HG03342 (cell line): ENCODE measurements around the gene USP37.

Experiments used
- ATAC-seq: cut with Tn5 transposase; IDR thresholded peaks from one replicate; pipeline ENCODE4 v1.9.1; 2021; ENCODE audit warnings: mild to moderate bottlenecking, moderate library complexity; ENCODE audit not compliant: unreplicated experiment

The USP37 gene

GRCh38 chr2:218568190-218569037 is at the start of gene USP37, which contains the start of gene CNOT9:
TSS of gene USP37 (minus strand) at chr2:218568351. CDS start at chr2:218558653, 9,698 bp downstream.
TSS of gene CNOT9 (plus strand) at chr2:218568839. CDS start at chr2:218568955, 116 bp downstream.
- ATAC-seq, result peak; percentile 80

GRCh38 chr2:218615868-218616315 is 47.7 kb upstream of the USP37 start:
- ATAC-seq, result no peak

- no peak for ATAC-seq
Measured at GRCh38 chr2:218607436-218608115, 39.4 kb upstream of the USP37 start, which contains the start of gene PLCD4. TSS of gene PLCD4 (plus strand) at chr2:218607899. CDS start at chr2:218615740, 7,841 bp downstream.

- no peak for ATAC-seq
Measured at GRCh38 chr2:218605432-218605831, 37.3 kb upstream of the USP37 start.

GRCh38 chr2:218585541-218585940 is 17.4 kb upstream of the USP37 start:
- no peak for ATAC-seq

GRCh38 chr2:218583983-218584850 is 16.1 kb upstream of the USP37 start:
- no peak for ATAC-seq

GRCh38 chr2:218582076-218582475 is 13.9 kb upstream of the USP37 start:
- peak; percentile 81 for ATAC-seq

GRCh38 chr2:218578272-218578877 is 10.2 kb upstream of the USP37 start:
- ATAC-seq, result no peak

GRCh38 chr2:218577482-218578220 is 9.5 kb upstream of the USP37 start:
- ATAC-seq, result no peak

GRCh38 chr2:218576854-218577253 is 8.7 kb upstream of the USP37 start:
- ATAC-seq, result no peak

- no peak for ATAC-seq
Measured at GRCh38 chr2:218570850-218571249, 2.7 kb upstream of the USP37 start.

- no peak for ATAC-seq
Measured at GRCh38 chr2:218569661-218570500, 1.7 kb upstream of the USP37 start.

- ATAC-seq, result peak; percentile 28
Measured at GRCh38 chr2:218569038-218569431, 884 bp upstream of the USP37 start.

- ATAC-seq, result peak; percentile 34
Measured at GRCh38 chr2:218567797-218568189, 358 bp downstream of the USP37 start.

GRCh38 chr2:218566296-218566695 is 1.9 kb downstream of the USP37 start:
- no peak for ATAC-seq

- no peak for ATAC-seq
Measured at GRCh38 chr2:218564056-218564455, 4.1 kb downstream of the USP37 start.

GRCh38 chr2:218558986-218559385 is 9.2 kb downstream of the USP37 start:
- no peak for ATAC-seq

- ATAC-seq, result no peak
Measured at GRCh38 chr2:218557941-218558340, 10.2 kb downstream of the USP37 start.

GRCh38 chr2:218555527-218555926 is 12.6 kb downstream of the USP37 start:
- ATAC-seq, result no peak
